Lung (tissue), 16 donors: ENCODE data around the gene TMEM238. TPM values are rescaled to one million over a fixed set of nuclear protein-coding genes. Genes with fewer than 3 reads are reported as not detected.

ENCODE experiments used
- ATAC-seq: fragments of 200-7000 bp; cut with Tn5 transposase; one replicate; pipeline ENCODE4 v1.9.1; 2020; ENCODE audit warnings: moderate number of reproducible peaks; ENCODE audit not compliant: insufficient read depth, low FRiP score
- DNase-seq, 3 donors: peaks; one replicate each; pipeline ENCODE4 v3.0.0-alpha.2; 2013 to 2017
- H3K27ac ChIP-seq, 2 donors: one replicate each; pipeline ENCODE4 v1.5.1; 2013; ENCODE audit warnings: mild to moderate bottlenecking in 2 of 2, moderate library complexity in 2 of 2, control low read depth in 1 of 2, inconsistent platforms in 1 of 2, low read depth in 1 of 2, low read length in 1 of 2
- H3K27me3 ChIP-seq, 3 donors: one replicate each; pipeline ENCODE4 v1.5.1; 2013; ENCODE audit warnings: low read length in 2 of 3; ENCODE audit not compliant: control insufficient read depth in 3 of 3, insufficient read depth in 3 of 3
- H3K36me3 ChIP-seq, 4 donors: one replicate each; pipeline ENCODE4 v1.5.1; 2013; ENCODE audit warnings: low read length in 4 of 4, mild to moderate bottlenecking in 1 of 4, moderate library complexity in 1 of 4; ENCODE audit not compliant: control insufficient read depth in 4 of 4, insufficient read depth in 4 of 4
- H3K4me1 ChIP-seq, 5 donors: one replicate each; pipeline ENCODE4 v1.5.1; 2013; ENCODE audit warnings: low read length in 5 of 5, mild to moderate bottlenecking in 2 of 5, moderate library complexity in 1 of 5; ENCODE audit not compliant: control insufficient read depth in 5 of 5, insufficient read depth in 5 of 5
- H3K4me3 ChIP-seq: one replicate; pipeline ENCODE4 v1.5.1; 2013; ENCODE audit warnings: mild to moderate bottlenecking, control low read depth, moderate library complexity
- H3K9ac ChIP-seq, 2 donors: one replicate each; pipeline ENCODE4 v1.5.1; 2013; ENCODE audit warnings: low read length in 2 of 2, control low read depth in 1 of 2; ENCODE audit not compliant: insufficient read depth in 1 of 2
- H3K9me3 ChIP-seq, 4 donors: one replicate each; pipeline ENCODE4 v1.5.1; 2013; ENCODE audit warnings: low read length in 3 of 4, mild to moderate bottlenecking in 1 of 4, moderate library complexity in 1 of 4; ENCODE audit not compliant: control insufficient read depth in 4 of 4, insufficient read depth in 3 of 4
- CTCF ChIP-seq: IDR thresholded peaks from 2 replicates; pipeline ENCODE4 v1.5.1; 2012; ENCODE audit warnings: mild to moderate bottlenecking; ENCODE audit errors: control extremely low read depth, extremely low read depth
- WGBS, 2 donors: extraction: QIAGEN DNeasy Blood & Tissue Kit; methylation state at CpG; one replicate each; pipeline ENCODE4 v1.1.7; 2013; 5-methylcytosine and 5-hydroxymethylcytosine counted together
- long read RNA-seq, 5 donors: transcript quantifications; one replicate each; lab custom pipeline, GENCODE V29; 2026
- polyA plus RNA-seq, 2 donors: library from polyadenylated mRNA; stranded (reverse); fragments of 200-250 nt; gene quantifications; one replicate each; pipeline ENCODE4 v1.2.1, GENCODE V29; 2013
- total RNA-seq, 2 donors: library from RNA; depleted of rRNA in 1 of 2; stranded (reverse); fragments of >200 nt in 1 of 2; gene quantifications; one replicate each; pipeline ENCODE4 v1.2.1, GENCODE V29; 2014 to 2021
- donor health status: control.
- donor health status: control.
- donor health status: Bipolar disorder and iron deficiency.
- donor health status: healthy.
- donor health status: DM: yes; HTN: yes; CAD: no.

TMEM238 gene
- total RNA-seq (10 to 100 TPM in 1 of 2 donors, under 1 TPM in 1; 0.43 to 31.0 TPM), polyA plus RNA-seq (under 1 TPM; 0.76 to 0.89 TPM)
- long read RNA-seq, donor 1, transcript TMEM238-201 (2 exons, 1,000 nt) = major isoform, 20 of 20 reads
- long read RNA-seq, donor 1, partial matches to known transcripts = 0 of 20 reads
- long read RNA-seq, donor 1, other reads (novel, unspliced or antisense) = 0 of 20 reads
- long read RNA-seq, donor 2, transcript TMEM238-201 (2 exons, 1,000 nt) = major isoform, 12 of 12 reads
- long read RNA-seq, donor 2, partial matches to known transcripts = 0 of 12 reads
- long read RNA-seq, donor 2, other reads (novel, unspliced or antisense) = 0 of 12 reads
- long read RNA-seq, donor 3, transcript TMEM238-201 (2 exons, 1,000 nt) = major isoform, 19 of 19 reads
- long read RNA-seq, donor 3, partial matches to known transcripts = 0 of 19 reads
- long read RNA-seq, donor 3, other reads (novel, unspliced or antisense) = 0 of 19 reads
- long read RNA-seq, donor 4, partial matches to known transcripts = 0 of 2 reads
- long read RNA-seq, donor 4, other reads (novel, unspliced or antisense) = 0 of 2 reads
- long read RNA-seq, donor 5, transcript TMEM238-201 (2 exons, 1,000 nt) = major isoform, 19 of 19 reads
- long read RNA-seq, donor 5, partial matches to known transcripts = 0 of 19 reads
- long read RNA-seq, donor 5, other reads (novel, unspliced or antisense) = 0 of 19 reads

- Histone ChIP-seq H3K4me3 (peak within 1 kb of the TSS; percentile 50), H3K27me3 (peaks cover 0 to 2% (median 0%) of the 10 kb centered on the region in 3 donors), H3K9me3 (peaks cover 0 to 2% (median 0%) of the 10 kb centered on the region in 4 donors), H3K27ac (peak within 1 kb of the TSS; percentile 93 to 97), H3K4me1 (peaks cover 7 to 41% (median 22%) of the 10 kb centered on the region in 5 donors), H3K9ac (peak within 1 kb of the TSS; percentile 34 to 97), H3K36me3 (peaks cover 3 to 22% (median 13%) of the 10 kb centered on the region in 4 donors)
- WGBS, 2 donors = 9 to 18% methylated on average over 53 to 72 of the region's 72 CpGs
- no peak for ATAC-seq
- TF ChIP-seq CTCF = no peak
- DNase-seq = peak in 1 of 3 donors; percentile 25
These were observed at the start of gene TMEM238 for GRCh38 chr19:55384131-55384919. TSS of gene TMEM238 (minus strand) at chr19:55384292. CDS start at chr19:55384259, 33 bp downstream.

- peaks cover 0 to 6% (median 0%) of the 10 kb centered on the region in 4 donors for H3K9me3 ChIP-seq
- DNase-seq = no peak
- H3K9ac ChIP-seq = no peak overlapping the region
- 13 to 15% methylated on average over 31 to 48 of the region's 48 CpGs for WGBS, 2 donors
- no peaks in the 10 kb centered on the region for H3K36me3 ChIP-seq
- H3K27ac ChIP-seq = no peak overlapping the region
- peaks cover 8 to 32% (median 23%) of the 10 kb centered on the region in 3 donors for H3K27me3 ChIP-seq
- TF ChIP-seq CTCF = no peak
- ATAC-seq = no peak
- no peaks in the 10 kb centered on the region for H3K4me1 ChIP-seq
- no peak overlapping the region for H3K4me3 ChIP-seq
These were observed 49.2 kb upstream of the TMEM238 start for GRCh38 chr19:55433292-55433691.

GRCh38 chr19:55432241-55432959 lies 48.3 kb upstream of the TMEM238 start:
- H3K4me3 ChIP-seq = no peak overlapping the region
- ATAC-seq (no peak), DNase-seq (no peak)
- no peak overlapping the region for H3K9ac ChIP-seq
- H3K9me3 ChIP-seq = peaks cover 0 to 6% (median 0%) of the 10 kb centered on the region in 4 donors
- no peaks in the 10 kb centered on the region for H3K4me1 ChIP-seq
- H3K36me3 ChIP-seq = no peaks in the 10 kb centered on the region
- H3K27ac ChIP-seq = no peak overlapping the region
- no peak for TF ChIP-seq CTCF
- 84 to 88% methylated on average over 14 of the region's 14 CpGs for WGBS, 2 donors
- H3K27me3 ChIP-seq = peaks cover 8 to 31% (median 23%) of the 10 kb centered on the region in 3 donors
